Neural progenitor cell (in vitro differentiated cells): ENCODE measurements around the gene MIA2. TPM values are rescaled to one million over a fixed set of nuclear protein-coding genes. Genes with fewer than 3 reads are reported as not detected.

Source experiments
- DNase-seq: peaks from one replicate; pipeline ENCODE4 v3.0.0-alpha.2; 2016; ENCODE audit warnings: low spot score
- H2AFZ ChIP-seq: fragments of 200-600 bp; sonication (generic); replicated peaks from 2 replicates; pipeline ENCODE4 v1.6.1; 2016; ENCODE audit warnings: antibody characterized with exemption
- H3F3A ChIP-seq: fragments of 200-600 bp; sonication (generic); 2 replicates; pipeline ENCODE4 v1.6.1; 2016; ENCODE audit warnings: antibody characterized with exemption, low read depth
- H3K27ac ChIP-seq: fragments of 200-600 bp; sonication (generic); 2 replicates; pipeline ENCODE4 v1.5.1; 2016; ENCODE audit warnings: mild to moderate bottlenecking
- H3K27me3 ChIP-seq: fragments of 200-600 bp; sonication (generic); 2 replicates; pipeline ENCODE4 v1.6.1; 2016; ENCODE audit warnings: mild to moderate bottlenecking, moderate library complexity
- H3K36me3 ChIP-seq: fragments of 200-600 bp; sonication (generic); 2 replicates; pipeline ENCODE4 v1.5.1; 2016
- H3K4me1 ChIP-seq: fragments of 200-600 bp; sonication (generic); 2 replicates; pipeline ENCODE4 v1.6.1; 2016; ENCODE audit warnings: mixed run types
- H3K4me2 ChIP-seq: fragments of 200-600 bp; sonication (generic); 2 replicates; pipeline ENCODE4 v1.6.1; 2016
- H3K4me3 ChIP-seq: fragments of 200-600 bp; sonication (generic); 2 replicates; pipeline ENCODE4 v1.5.1; 2016
- H3K79me2 ChIP-seq: fragments of 200-600 bp; sonication (generic); 2 replicates; pipeline ENCODE4 v1.6.1; 2016; ENCODE audit warnings: low read depth
- H3K9ac ChIP-seq: fragments of 200-600 bp; sonication (generic); 2 replicates; pipeline ENCODE4 v1.6.1; 2016
- H3K9me3 ChIP-seq: fragments of 200-600 bp; sonication (generic); 2 replicates; pipeline ENCODE4 v1.5.1; 2016; ENCODE audit warnings: low read depth
- H4K20me1 ChIP-seq: fragments of 200-600 bp; sonication (generic); 2 replicates; pipeline ENCODE4 v1.6.1; 2016; ENCODE audit warnings: low read depth
- H3K27ac Mint-ChIP-seq: 3 replicates; pipeline ENCODE4 v1.8.0; 2021; ENCODE audit warnings: mixed read lengths
- H3K27me3 Mint-ChIP-seq: 2 replicates; pipeline ENCODE4 v1.8.0; 2022; ENCODE audit warnings: low read depth, mild to moderate bottlenecking, inconsistent platforms, moderate library complexity, mixed read lengths; ENCODE audit not compliant: insufficient read depth
- H3K36me3 Mint-ChIP-seq: 3 replicates; pipeline ENCODE4 v1.8.0; 2021; ENCODE audit warnings: mixed read lengths
- H3K4me1 Mint-ChIP-seq: 3 replicates; pipeline ENCODE4 v1.8.0; 2021; ENCODE audit warnings: mixed read lengths
- H3K4me3 Mint-ChIP-seq: 3 replicates; pipeline ENCODE4 v1.8.0; 2021; ENCODE audit warnings: mild to moderate bottlenecking, moderate library complexity, mixed read lengths
- H3K9me3 Mint-ChIP-seq: 3 replicates; pipeline ENCODE4 v1.8.0; 2020; ENCODE audit warnings: mixed read lengths
- CTCF ChIP-seq: fragments of 200-600 bp; sonication (generic); IDR thresholded peaks from 2 replicates; pipeline ENCODE4 v1.5.1; 2017; ENCODE audit warnings: antibody characterized with exemption, mild to moderate bottlenecking
- EZH2 ChIP-seq: fragments of 200-600 bp; sonication (generic); IDR thresholded peaks from 2 replicates; pipeline ENCODE4 v1.6.1; 2017; ENCODE audit warnings: antibody characterized with exemption, mild to moderate bottlenecking, moderate library complexity
- EZH2phosphoT487 ChIP-seq: fragments of 200-600 bp; sonication (generic); IDR thresholded peaks from 2 replicates; pipeline ENCODE4 v1.6.1; 2017; ENCODE audit warnings: antibody characterized with exemption
- total RNA-seq: library from RNA; depleted of rRNA; stranded (reverse); fragments of >200 nt; gene quantifications from 2 replicates; pipeline ENCODE4 v1.2.3, GENCODE V29; 2015; ENCODE audit warnings: low replicate concordance

The MIA2 gene
- 11.2 and 13.0 TPM in 2 replicates for total RNA-seq

GRCh38 chr14:39233680-39234326 lies at the start of gene MIA2:
MIA2 (plus strand) TSS chr14:39233915; CDS start chr14:39234115, 200 bp downstream.
- H3K36me3 Mint-ChIP-seq: no peaks in the 10 kb centered on the region
- no peak within 1 kb of the TSS for H3K4me3 Mint-ChIP-seq
- no peaks in the 10 kb centered on the region for H3K4me1 Mint-ChIP-seq
- H3K9ac ChIP-seq: no peak within 1 kb of the TSS
- H4K20me1 ChIP-seq: no peaks in the 10 kb centered on the region
- H3F3A ChIP-seq: no peaks in the 10 kb centered on the region
- no peak for TF ChIP-seq EZH2
- TF ChIP-seq CTCF: no peak
- TF ChIP-seq EZH2phosphoT487: no peak
- H3K4me3 ChIP-seq: no peak within 1 kb of the TSS
- no peaks in the 10 kb centered on the region for H3K9me3 Mint-ChIP-seq
- H2AFZ ChIP-seq: peak within 1 kb of the TSS; percentile 18
- H3K27ac Mint-ChIP-seq: no peak within 1 kb of the TSS
- no peak for DNase-seq
- H3K9me3 ChIP-seq: no peaks in the 10 kb centered on the region
- H3K4me2 ChIP-seq: no peak within 1 kb of the TSS
- H3K27me3 ChIP-seq: no peaks in the 10 kb centered on the region
- H3K4me1 ChIP-seq: no peaks in the 10 kb centered on the region
- no peaks in the 10 kb centered on the region for H3K79me2 ChIP-seq
- no peaks in the 10 kb centered on the region for H3K27me3 Mint-ChIP-seq
- no peak within 1 kb of the TSS for H3K27ac ChIP-seq
- no peaks in the 10 kb centered on the region for H3K36me3 ChIP-seq

GRCh38 chr14:39184628-39185255 lies 49.0 kb upstream of the MIA2 start:
- no peak overlapping the region for H3K4me2 ChIP-seq
- no peak overlapping the region for H3K4me3 ChIP-seq
- Mint-ChIP-seq H3K9me3 (no peaks in the 10 kb centered on the region), H3K4me1 (no peaks in the 10 kb centered on the region), H3K36me3 (peaks cover 23% of the 10 kb centered on the region), H3K27me3 (peaks cover 3% of the 10 kb centered on the region), H3K4me3 (no peak overlapping the region), H3K27ac (no peak overlapping the region)
- no peak for DNase-seq
- H3K27ac ChIP-seq: peak overlapping the region; percentile 0
- no peaks in the 10 kb centered on the region for H3K27me3 ChIP-seq
- TF ChIP-seq EZH2phosphoT487 (no peak), CTCF (no peak), EZH2 (no peak)
- H3K4me1 ChIP-seq: peaks cover 22% of the 10 kb centered on the region
- H3K79me2 ChIP-seq: peaks cover 35% of the 10 kb centered on the region
- no peak overlapping the region for H3K9ac ChIP-seq
- peaks cover 90% of the 10 kb centered on the region for H3F3A ChIP-seq
- peaks cover 40% of the 10 kb centered on the region for H3K36me3 ChIP-seq
- H2AFZ ChIP-seq: no peak overlapping the region
- H4K20me1 ChIP-seq: peaks cover 41% of the 10 kb centered on the region
- no peaks in the 10 kb centered on the region for H3K9me3 ChIP-seq

GRCh38 chr14:39185256-39186049 lies 48.3 kb upstream of the MIA2 start:
- Histone ChIP-seq H3K4me3 (no peak overlapping the region), H3K9me3 (no peaks in the 10 kb centered on the region), H3K27me3 (no peaks in the 10 kb centered on the region), H3K4me2 (no peak overlapping the region), H3K4me1 (peaks cover 22% of the 10 kb centered on the region), H3K27ac (peak overlapping the region; percentile 0), H3K36me3 (peaks cover 33% of the 10 kb centered on the region), H4K20me1 (peaks cover 35% of the 10 kb centered on the region), H2AFZ (no peak overlapping the region), H3K9ac (no peak overlapping the region), H3F3A (peaks cover 83% of the 10 kb centered on the region), H3K79me2 (peaks cover 28% of the 10 kb centered on the region)
- Mint-ChIP-seq H3K36me3 (peaks cover 20% of the 10 kb centered on the region), H3K27ac (no peak overlapping the region), H3K4me1 (no peaks in the 10 kb centered on the region), H3K9me3 (no peaks in the 10 kb centered on the region), H3K4me3 (no peak overlapping the region), H3K27me3 (peaks cover 3% of the 10 kb centered on the region)
- TF ChIP-seq CTCF (no peak), EZH2phosphoT487 (no peak)
- DNase-seq: no peak
